LNCaP clone FGC (cell line): ENCODE results near the gene ASB9.
A peak's percentile ranks its signal among the peaks of the same experiment; 100 is the strongest.

Experiments
- DNase-seq: peaks from one replicate; pipeline ENCODE4 v3.0.0-alpha.2; 2011; ENCODE audit warnings: low read depth
- H3K4me3 ChIP-seq: 2 replicates; pipeline ENCODE4 v1.5.1; 2011; ENCODE audit warnings: mild to moderate bottlenecking, low read depth, low read length, control low read depth
- CTCF ChIP-seq: IDR thresholded peaks from 2 replicates; pipeline ENCODE4 v1.5.1; 2012; ENCODE audit warnings: mild to moderate bottlenecking; ENCODE audit not compliant: control insufficient read depth, insufficient read depth; ENCODE audit errors: extremely low read depth

The ASB9 gene

DNA sequence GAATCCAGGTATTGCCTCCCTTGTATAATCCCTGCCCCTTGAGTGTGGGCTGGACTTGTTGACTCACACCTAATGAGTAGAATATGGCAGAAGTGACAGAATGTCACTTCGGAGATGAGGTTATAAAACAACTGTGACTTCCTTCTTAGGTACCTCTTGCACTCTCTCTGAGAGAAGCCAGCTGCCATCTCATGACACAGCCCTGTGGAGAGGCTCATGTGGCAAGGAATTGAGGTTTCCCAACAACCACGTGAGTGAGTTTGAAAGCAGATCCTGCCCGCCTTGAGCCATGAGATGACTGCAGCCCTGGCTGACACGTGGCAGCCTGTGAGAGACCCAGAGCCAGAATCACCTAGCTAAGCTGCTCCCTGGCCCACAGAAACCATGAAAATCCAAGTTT is 32.0 kb upstream of the ASB9 start:
- DNase-seq: no peak
- no peak for TF ChIP-seq CTCF
- no peak overlapping the region for H3K4me3 ChIP-seq

GRCh38 chrX:15299941-15300851 is 30.3 kb upstream of the ASB9 start:
- H3K4me3 ChIP-seq: no peak overlapping the region
- peak; percentile 33; the same call in 1 of the 2 replicates for TF ChIP-seq CTCF
- DNase-seq: no peak

GRCh38 chrX:15298780-15299179 is 28.9 kb upstream of the ASB9 start:
- no peak for TF ChIP-seq CTCF
- H3K4me3 ChIP-seq: no peak overlapping the region
- DNase-seq: no peak

DNA sequence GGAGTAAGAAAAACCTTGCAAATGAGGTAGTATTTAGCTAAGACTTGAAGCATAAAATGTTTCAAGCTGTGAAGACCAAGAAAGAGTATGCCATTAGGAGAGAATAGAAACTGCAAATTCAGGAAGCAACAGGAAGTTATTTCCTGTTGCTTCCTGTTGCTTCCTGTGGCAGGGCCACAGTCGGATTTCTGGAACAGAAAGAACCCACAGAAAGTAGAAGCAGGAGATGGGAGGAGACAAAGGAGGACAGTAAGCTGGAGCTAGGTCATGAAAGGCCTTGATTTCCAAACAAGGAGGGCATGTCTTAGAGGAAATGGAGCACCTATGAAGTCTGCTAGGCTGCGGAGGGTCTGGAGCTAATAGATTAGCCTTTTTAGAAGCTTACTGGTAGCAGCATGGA is 28.3 kb upstream of the ASB9 start:
- H3K4me3 ChIP-seq: no peak overlapping the region
- TF ChIP-seq CTCF: no peak
- no peak for DNase-seq

DNA sequence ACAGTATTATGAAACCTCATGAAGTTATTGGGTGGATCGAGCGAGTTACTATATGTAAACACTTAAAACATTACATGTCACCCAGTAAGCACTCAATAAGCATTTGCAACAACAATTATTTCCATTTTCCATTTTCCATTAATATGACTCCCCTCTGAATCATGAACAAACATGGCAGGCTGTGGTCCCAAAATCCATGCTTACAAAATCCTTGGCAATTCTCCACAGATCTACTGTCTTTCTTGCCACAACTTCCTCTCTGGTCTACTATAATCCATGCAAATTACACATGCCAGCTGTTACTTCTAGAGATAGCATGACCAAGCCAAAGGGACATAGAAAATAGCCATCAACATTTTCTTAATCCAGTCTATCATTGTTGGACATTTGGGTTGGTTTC is 23.6 kb upstream of the ASB9 start:
- TF ChIP-seq CTCF: no peak
- H3K4me3 ChIP-seq: no peak overlapping the region
- no peak for DNase-seq

DNA sequence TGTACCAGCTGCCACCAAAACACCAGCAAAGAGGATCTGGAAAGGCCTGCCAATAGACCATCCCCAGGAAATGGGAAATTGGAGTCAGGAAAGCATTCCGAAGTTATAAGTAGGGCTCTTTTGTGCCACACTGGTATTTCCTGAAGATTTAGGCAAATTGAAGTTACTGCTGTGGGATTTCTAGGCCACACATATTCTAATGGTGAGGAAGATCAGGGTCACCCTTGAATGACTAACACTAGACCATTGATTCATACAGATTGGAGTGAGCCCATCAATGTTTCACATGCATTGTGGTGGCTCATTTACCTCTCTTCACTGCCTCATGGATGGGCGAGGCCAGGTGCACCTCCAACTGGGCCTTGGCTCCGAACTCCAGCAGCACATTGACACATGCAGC is 23.0 kb upstream of the ASB9 start:
- TF ChIP-seq CTCF: no peak
- no peak for DNase-seq
- H3K4me3 ChIP-seq: no peak overlapping the region

GRCh38 chrX:15277604-15278003 is 7.7 kb upstream of the ASB9 start:
- DNase-seq: no peak
- no peak overlapping the region for H3K4me3 ChIP-seq
- no peak for TF ChIP-seq CTCF
